ENCODE measurements around the gene LPCAT3.
"Not testable (repeated sequence)": the region's sequence is repeated elsewhere in the genome, so short reads cannot be mapped to it uniquely, and the experiment has no call there.

The LPCAT3 gene

DNA sequence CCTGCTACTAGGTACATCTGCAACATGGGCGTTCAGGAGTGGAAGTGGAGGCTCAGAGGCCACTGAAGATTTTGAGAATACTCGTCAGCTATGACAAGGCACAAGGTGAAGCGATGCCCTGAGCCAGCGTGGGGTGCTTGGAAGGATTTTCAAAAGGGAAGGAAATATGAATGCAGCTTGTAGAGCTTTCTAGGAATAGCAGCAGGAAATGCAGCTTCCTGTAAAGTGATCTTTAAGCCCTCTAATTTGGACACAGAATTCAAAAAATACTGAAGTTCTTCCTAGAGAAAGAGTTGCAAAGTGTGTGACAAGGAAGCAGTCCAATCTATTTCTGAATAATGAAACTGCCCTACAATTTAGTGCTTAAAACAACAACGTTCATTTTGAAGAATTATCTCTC, 29.0 kb upstream of the LPCAT3 start:
- TF ChIP-seq CTCF (conservative IDR thresholded peaks at IDR 0.05; ENCODE audit: low read length): no peak
- no peak overlapping the region for H3K4me3 ChIP-seq (ENCODE audit: low read length)
- no peak for DNase-seq (ENCODE audit: low read depth)

GRCh38 chr12:7046383-7047105, 28.3 kb upstream of the LPCAT3 start:
- H3K4me3 ChIP-seq (ENCODE audit: low read length): no peak overlapping the region
- no peak for TF ChIP-seq CTCF (conservative IDR thresholded peaks at IDR 0.05; ENCODE audit: low read length)
- DNase-seq (ENCODE audit: low read depth): no peak

DNA sequence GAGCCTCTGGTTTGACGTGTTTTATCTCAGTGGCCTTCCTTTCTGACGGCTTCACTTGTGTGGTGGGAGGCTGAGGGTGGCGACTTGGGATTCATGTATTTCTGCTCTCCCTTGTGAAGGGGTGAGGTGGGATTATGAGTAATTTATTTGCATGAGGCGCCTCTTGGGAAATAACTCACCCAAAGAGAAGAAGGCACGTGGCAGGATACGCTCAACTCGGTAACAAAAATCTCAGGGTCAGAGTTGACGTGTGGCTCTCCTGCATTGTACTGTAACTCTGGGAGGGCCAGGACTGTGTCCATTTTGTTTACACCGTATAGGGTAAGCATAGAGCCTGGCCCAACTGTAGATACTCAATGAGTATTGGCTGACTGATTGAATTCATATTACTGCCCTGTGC, 27.6 kb upstream of the LPCAT3 start:
- no peak overlapping the region for H3K4me3 ChIP-seq (ENCODE audit: low read length)
- DNase-seq (ENCODE audit: low read depth): no peak
- TF ChIP-seq CTCF (conservative IDR thresholded peaks at IDR 0.05; ENCODE audit: low read length): no peak

- H3K4me3 ChIP-seq (ENCODE audit: low read length): no peak overlapping the region
- DNase-seq (ENCODE audit: low read depth): peak; percentile 45
- TF ChIP-seq CTCF (conservative IDR thresholded peaks at IDR 0.05; ENCODE audit: low read length): peak; percentile 54
Observed at GRCh38 chr12:7042842-7043241, 24.6 kb upstream of the LPCAT3 start.

DNA sequence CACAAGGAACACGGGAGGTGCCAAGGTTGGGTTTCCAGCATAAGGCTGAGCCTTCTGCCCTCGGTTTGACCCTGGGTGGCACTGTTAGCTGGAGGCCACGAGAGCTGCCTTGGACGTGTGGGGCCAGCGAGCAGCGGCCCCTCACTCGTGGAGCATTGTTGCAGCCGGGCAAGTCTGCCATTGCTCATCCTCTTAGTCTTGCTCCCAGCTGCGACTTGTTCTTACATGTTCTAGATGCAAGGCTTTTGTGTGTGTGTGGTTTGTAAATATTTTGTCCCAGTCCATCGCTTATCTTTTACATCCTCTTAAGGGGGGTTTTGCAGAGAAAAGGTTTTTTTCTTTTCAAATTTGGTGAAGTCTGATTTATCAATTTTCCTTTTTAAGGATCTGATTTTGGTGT, 21.1 kb upstream of the LPCAT3 start:
- no peak for TF ChIP-seq CTCF (conservative IDR thresholded peaks at IDR 0.05; ENCODE audit: low read length)
- no peak for DNase-seq (ENCODE audit: low read depth)
- H3K4me3 ChIP-seq (ENCODE audit: low read length): no peak overlapping the region

- TF ChIP-seq CTCF (conservative IDR thresholded peaks at IDR 0.05; ENCODE audit: low read length): no peak
- no peak for DNase-seq (ENCODE audit: low read depth)
- H3K4me3 ChIP-seq (ENCODE audit: low read length): no peak overlapping the region
Observed at GRCh38 chr12:7038591-7038990, 20.3 kb upstream of the LPCAT3 start.

- H3K4me3 ChIP-seq (ENCODE audit: low read length); DNase-seq (ENCODE audit: low read depth): not testable (repeated sequence)
Observed at GRCh38 chr12:7037411-7037810, 19.1 kb upstream of the LPCAT3 start.

Data from AG10803 (cell line).